Effector CD4-positive, alpha-beta T cell (primary cell): Measurements from ENCODE around the gene TCTN2.

Experiments used
- DNase-seq: peaks from one replicate; pipeline ENCODE4 v3.0.0-alpha.2; 2020
- total RNA-seq: gene quantifications from one replicate; lab custom pipeline; 2026; lab: John Stamatoyannopoulos, UW

The TCTN2 gene
- total RNA-seq = 8.3 reads per million, percentile 28 among the genes with 10 or more reads in this experiment

DNA sequence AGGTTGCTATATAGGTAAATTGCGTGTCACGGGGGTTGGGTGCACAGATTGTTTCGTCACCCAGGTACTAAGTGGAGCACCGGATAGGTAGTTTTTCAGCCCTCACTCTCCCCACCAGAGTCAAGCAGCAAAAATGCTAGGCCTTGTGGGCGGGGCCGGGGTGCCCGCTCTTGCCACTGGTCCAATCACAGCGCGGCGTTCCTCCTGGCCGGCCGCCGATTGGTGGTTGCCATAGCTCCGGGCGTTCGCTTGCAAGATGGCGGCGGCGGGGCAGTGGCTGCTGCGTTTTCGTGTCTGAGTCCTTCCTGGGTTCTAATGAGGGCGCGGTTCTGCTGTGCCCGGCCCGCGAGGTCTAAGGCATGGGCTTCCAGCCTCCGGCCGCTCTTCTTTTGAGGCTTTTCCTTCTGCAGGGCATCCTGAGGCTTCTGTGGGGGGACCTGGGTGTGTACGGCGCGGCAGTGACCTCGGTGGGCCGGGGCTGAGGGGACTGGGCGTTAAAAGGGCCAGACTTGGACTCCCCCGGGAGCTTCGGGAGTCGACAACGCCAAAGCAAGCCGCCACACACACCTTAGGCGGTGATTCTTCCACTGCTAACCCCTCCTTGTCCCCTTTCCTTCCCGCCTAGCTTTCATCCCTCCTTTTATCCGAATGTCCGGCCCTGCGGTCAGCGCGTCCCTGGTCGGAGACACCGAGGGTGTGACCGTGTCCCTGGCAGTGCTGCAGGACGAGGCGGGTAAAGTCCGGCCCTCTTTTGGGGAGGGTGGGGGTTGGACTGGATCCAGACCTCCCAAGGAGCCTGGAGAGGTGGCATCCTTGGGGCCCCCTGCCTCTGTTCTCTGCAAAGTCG lies at the start of gene TCTN2:
Gene TCTN2 (plus strand): TSS at position 232 of the 847 bp plus-strand sequence. CDS start 128 bp downstream, at position 360.
- peak; percentile 91 for DNase-seq

DNA sequence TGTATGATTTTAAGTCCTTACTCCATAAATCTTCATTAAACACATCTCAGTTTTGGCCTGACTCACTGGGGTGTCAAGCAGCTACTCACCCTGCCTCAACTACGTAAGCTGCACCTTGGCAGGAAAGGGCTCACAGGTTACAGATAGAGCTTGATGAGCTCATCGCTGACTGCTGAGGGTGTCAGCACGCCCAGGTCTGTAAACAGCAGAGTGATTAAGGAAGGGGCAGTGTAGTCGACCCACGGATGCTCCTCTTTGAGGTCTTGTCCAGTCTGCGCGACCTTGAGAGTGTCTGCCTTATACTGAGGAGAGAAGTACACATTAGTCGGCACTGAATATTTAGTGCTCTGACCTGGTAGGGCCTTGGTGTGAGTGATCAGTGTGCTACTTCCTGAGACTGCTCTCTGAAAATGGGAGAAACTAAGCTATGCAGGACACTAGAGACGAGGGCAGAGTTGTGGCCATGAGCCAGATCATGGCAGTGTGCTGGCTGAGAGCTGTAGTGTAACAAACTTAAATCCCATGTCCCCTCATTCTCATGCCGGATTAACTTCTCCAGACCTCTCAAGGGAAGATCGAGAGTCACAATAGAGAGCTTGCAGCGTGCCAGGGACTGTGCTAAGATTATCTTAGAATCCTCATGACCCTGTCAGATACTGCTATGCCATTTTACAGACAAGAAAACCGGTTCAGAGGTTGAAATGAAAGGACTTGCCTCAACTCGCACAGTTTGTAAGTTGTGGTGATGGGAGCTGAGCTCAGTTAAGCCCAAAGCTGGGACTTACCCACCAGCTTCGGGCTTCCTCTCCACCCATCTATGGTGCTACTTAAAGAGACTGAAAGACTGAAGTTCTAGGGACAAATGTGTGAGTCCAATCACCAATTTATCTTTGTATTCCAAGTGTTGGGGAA lies 49.0 kb upstream of the TCTN2 start:
- DNase-seq = no peak

DNA sequence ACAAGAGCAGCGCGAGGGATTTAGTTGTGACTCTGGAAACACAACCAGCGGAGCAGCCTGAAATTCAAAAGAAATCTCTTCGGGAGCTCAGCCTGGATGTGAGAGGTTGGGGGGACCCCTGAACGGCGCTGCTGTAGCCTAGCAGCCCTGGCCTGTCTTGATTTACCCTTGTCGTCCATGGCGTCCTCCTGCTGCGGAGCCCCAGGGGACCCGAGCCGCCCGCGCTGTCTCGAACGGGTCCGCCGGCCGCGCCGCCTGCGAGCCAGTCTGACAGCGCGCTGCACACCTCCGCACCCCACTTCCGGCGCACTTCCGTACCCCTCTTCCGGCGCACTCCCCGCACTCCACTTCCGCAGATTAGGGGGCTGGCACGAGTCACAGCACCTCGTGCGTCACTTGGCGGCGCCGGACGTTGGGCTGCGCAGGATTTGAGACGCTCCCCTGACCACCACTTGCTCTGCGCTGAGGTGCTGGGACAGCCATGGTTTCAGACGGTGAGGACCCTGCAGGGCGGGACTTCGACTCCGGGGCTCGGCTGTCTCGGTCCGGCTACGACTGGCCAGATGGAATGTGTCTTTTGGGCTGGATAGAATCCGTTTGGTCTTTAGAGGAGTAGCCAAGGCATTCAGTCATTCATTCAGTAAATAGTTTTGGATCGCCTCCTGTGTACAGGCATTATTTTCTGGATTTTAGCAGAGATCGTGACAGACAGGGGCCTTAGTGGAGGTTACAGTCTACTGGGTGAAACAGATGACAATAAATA lies 37.4 kb upstream of the TCTN2 start, which contains the start of the genes EIF2B1 and GTF2H3:
Gene EIF2B1 (minus strand): TSS at position 308 of the 763 bp plus-strand sequence. CDS start 129 bp downstream, at position 179.
Gene GTF2H3 (plus strand): TSS at position 451 of the 763 bp plus-strand sequence. CDS start 31 bp downstream, at position 482.
- DNase-seq = peak; percentile 95

DNA sequence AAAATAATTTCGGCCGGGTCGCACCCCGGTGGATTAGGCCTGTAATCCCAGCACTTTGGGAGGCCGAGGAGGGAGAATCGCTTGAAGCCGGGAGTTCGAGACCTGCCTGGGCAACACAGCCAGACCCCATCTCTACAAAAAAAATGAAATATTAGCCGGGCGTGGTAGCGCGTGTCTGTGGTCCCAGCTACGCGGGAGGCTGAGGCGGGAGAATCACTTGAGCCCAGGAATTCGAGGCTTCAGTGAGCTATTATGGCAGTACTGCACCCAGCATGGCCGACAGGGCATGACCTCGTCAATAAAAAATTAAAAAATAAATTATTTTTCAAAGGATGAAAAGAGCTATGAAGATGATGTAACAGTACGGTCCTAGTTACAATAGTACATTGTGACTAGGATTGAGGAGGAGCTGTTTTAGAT lies 36.8 kb upstream of the TCTN2 start:
- no peak for DNase-seq

DNA sequence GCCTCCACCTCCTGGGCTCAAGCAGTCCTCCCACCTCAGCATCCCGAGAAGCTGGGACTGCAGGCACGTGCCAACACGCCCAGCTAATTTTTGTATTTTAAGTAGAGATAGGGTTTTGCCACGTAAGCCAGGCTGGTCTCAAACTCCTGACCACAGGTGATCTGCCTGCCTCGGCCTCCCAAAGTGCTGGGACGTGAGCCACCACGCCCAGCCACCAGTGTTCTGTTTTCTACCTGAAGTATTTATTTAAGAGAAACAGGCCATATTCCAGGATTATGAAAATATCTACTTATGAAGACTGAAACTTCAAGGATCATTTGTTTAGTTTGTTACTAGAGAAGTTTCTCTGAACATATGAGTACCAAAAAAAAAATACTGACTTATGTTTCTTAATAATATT lies 27.0 kb upstream of the TCTN2 start:
- no peak for DNase-seq

DNA sequence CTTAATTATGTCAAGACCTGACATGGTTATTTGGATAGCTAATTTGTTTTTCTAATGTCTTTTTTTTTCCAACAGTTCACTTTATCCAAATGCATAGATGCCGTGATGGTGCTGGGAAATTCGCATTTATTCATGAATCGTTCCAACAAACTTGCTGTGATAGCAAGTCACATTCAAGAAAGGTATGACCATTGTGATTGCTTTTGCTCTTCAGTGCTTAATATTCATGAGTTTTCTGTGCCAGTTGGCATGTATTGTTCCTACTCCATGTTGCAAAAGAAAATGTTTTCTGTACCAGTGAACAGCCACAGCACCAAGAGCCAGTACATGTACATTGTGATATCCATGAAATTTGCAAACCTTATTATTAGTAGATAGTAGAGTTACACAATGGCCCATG lies 25.5 kb upstream of the TCTN2 start:
- DNase-seq = no peak

DNA sequence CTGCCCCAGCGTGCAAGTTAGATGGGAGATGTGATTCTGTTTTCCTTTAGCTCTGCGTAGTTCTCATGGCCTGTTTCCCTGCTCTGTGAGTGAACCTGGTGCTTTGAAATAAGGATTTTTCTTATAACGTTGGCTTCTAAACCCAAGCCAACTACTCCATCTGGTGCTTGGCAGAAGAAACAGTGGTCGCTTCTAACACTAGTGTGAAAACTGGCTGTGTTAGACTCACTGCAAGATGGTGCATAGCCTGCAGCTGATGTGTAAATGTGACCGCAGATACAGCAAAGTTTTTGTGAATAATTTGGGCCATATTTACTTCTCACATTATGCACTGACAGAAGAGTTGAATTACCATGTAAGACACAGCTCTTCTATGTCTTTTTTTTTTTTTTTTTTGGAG lies 25.0 kb upstream of the TCTN2 start:
- no peak for DNase-seq

DNA sequence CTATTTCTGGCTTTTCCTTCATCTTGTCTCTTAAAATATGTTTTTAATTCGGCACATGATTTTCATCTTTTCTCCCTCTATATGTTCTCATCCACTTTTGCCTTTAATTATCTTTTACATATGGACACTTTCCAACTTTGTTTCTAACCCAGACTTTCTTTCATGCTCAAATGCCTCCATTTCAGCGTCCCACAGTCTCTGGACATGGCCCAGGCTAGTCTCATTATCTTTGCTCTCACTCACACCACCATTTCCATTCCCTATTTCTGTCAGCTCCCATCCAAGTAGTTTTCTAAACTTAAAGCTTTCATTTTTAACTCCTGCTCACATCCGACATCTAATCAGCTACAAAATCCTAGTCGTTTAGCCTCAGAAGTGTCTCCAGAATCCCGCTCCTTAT lies 22.5 kb upstream of the TCTN2 start:
- no peak for DNase-seq

DNA sequence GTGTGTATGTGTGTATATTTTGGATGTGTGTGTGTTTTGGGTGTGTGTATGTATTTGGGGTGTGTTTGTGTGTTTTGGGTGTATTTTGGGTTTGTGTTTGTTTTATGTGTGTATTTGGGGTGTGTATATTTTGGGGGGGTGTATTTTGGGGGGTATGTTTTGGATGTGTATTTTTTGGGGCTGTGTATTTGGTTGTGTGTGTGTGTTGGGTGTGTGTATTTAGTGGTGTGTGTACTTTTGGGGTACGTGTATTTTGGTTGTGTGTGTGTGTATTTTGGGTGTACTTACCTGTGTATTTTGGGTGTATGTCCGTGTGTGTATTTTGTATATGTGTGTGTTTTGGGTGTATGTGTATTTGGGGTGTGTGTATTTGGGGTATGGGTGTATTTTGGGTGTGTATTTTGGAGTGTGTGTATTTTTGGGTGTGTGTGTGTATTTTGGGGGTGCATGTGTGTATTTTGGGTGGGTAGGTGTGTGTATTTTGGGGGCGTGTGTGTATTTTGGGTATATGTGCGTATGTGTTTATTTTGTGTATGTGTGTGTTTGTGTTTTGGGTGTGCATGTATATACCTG lies 16.7 kb upstream of the TCTN2 start:
- DNase-seq = no peak

DNA sequence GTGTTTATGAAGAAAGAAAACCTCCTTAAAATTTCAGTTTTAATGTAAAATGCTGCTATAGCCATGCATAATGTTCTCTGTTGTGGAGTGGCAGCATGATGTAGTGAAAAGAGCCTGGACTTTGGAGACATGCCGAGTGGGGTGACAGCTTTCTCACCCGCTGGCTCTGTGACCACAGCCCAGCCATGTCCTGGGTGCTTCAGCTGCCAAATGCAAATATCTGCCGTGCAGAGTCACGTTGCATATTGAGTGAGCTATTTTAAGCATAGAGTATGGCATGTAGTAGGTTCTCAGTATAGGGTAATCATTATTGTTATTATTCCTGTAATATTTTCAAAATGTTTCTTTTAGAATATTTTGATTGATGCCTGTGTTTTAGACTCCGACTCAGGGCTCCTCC lies 15.5 kb upstream of the TCTN2 start:
- no peak for DNase-seq

DNA sequence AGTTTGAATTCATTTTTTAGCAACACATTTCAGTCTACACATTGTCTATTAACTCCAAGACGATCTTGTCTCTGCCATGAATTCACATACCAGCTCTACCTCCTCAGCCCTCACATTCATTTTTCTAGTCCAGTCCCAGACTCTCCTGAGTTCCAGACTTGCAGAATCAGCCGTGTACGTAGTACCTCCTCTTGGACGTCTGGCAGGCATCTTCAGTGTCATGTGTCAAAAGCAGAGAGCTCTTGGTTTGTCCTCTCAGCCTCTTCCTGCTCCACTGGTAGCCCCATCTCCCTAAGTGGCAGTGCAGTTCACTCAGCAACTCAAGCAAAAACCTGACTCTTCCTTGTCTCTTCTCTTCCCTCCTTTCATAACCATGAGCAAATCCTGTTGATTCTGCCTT lies 14.5 kb upstream of the TCTN2 start:
- no peak for DNase-seq

DNA sequence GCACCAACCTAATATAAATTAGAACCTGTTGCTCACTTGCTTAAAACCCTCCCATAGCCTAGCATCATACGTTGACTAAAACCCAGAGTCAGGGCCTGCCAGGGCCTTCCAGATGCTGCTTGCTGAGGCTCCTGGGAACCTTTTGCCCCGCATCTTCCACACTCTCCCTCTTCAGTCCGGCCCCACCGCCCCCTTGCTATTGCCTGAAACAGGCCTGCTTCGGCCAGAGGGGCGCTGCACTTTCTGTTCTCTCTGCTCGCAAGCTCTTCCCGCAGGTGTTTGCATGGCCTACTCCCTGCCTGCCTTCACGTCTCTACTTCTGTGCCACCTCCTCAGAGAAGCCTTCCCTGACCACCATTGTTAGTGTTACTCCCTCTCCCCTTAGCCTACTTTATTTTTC lies 13.7 kb upstream of the TCTN2 start:
- no peak for DNase-seq

DNA sequence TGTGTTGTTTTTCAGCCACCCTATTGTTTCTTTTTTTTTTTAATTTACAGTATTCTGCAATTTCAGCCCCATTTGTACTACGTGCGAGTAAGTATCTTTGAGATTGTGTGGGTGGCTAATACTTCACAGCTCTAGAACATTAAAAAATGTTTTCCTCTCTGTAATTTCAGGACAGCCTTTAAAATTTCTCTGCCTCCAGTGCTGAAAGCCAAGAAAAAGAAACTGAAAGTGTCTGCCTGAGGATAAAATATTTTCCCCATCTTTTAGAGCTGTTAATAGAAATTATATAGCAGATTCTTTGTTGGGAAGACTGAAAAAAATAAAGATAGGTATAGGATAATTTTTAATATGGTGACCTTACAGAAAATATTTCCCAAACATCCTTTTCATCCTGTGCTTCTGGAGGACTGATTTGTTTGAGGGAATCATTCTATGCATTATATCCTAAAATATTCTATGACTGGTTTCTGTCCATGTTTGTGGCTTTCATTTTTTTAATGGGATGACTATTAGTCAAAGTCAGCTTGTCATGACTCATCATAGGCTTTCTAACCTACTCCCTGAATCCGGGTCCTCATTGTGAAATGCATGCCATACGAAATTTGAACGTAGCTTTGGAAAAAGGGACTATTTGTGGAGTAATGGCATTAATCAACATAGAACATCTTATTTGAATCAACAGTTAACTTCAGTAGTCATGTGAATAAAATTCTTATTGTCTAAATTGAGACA lies 10.8 kb upstream of the TCTN2 start:
- DNase-seq = no peak

DNA sequence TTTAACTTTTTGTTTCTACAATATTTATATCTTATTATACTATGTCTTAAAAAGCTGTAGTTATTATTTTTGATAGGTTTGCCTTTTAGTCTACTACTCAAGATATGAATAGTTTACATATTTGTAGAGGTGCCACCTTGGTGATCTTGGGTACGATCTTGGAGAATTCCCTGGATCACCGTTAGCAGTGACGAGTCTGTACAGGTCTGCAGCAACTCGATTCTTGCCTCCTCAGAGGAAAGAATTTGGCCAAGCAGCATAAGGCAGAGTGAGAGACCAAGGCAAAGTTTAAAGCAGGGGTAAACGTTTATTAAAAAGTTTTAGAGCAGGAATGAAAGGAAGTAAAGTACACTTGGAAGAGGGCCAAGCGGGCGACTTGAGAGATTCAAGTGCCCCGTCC lies 3.1 kb upstream of the TCTN2 start:
- DNase-seq = no peak

DNA sequence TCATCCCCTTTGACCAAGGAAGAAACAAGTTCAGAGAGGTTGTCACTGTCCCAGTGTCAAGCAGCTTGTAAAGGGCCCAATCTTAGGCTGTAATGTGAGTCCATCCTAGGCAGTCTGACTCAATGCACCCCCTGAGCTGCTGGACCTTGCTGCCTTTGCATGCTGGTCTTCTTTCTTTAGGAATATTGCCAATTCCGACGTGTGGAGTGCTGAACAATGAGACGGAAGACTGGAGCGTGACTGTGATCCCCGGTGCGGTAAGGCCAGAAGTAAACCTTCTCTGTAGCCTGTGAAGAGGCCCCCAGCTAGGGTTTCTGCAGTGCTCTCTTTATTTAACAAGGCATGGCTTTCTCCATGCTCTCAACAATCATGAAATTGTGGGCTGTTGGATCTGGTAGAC lies 963 bp downstream of the TCTN2 start:
- no peak for DNase-seq

DNA sequence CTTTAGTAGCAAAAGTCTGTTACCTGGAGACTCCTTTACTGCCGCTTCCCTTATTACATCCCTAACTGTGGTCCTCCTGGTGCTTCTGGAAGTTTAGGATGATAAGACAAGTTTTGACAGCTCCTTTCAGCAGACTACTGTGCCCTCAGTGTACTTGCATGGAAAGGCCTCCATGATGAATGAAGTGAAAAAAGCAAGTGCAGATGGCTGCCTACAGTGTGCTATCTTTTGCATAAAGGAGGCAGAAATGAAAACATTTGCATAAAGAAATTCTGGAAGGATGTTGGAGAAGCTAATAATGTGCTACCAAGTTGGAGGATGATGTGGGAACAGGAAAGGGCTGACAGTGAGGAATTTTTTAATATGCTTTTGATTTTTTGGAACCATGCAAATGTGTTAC lies 4.5 kb downstream of the TCTN2 start:
- no peak for DNase-seq

DNA sequence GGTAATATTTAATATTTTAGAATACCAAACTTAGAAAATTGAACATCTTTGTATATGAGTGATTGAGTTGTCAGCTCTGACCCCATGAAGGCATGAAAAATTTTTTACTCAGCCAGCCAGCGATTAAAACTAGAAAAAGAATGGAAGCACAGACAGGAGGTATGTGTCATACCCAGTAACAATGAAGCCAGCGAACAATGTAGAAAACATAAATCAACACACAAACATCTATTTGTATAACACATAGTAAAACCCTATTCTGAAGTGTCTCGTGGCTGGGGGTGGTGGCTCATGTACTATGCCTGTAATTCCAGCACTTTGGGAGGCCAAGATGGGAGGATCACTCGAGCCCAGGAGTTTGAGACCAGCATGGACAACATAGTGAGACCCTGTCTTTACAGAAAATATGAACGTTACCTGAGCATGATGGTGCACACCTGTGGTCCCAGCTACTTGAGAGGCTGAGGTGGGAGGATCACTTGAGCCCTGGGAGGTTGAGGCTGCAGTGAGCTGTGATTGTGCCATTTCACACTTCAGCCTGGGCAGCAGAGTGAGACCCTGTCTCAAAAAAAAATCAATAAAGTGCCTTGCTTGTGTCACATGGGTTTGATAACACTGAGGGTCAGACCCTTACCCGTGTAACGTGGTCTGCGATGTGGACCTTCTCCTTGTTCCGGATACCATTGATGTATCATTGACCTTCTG lies 5.9 kb downstream of the TCTN2 start:
- no peak for DNase-seq

DNA sequence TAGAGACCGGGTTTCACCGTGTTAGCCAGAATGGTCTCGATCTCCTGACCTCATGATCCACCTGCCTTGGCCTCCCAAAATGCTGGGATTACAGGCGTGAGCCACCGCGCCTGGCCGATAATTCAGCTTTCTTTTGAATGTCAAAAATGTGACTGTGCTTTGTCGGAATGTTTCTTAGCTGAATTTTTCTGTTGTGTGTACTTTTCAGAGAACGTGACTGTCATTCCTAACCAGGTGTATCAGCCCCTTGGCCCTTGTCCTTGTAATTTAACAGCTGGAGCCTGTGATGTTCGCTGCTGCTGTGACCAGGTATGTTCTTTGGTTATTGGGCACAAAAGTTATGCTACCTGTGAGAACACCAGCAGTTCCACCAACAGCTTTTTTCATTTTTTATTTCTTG lies 8.1 kb downstream of the TCTN2 start:
- no peak for DNase-seq

DNA sequence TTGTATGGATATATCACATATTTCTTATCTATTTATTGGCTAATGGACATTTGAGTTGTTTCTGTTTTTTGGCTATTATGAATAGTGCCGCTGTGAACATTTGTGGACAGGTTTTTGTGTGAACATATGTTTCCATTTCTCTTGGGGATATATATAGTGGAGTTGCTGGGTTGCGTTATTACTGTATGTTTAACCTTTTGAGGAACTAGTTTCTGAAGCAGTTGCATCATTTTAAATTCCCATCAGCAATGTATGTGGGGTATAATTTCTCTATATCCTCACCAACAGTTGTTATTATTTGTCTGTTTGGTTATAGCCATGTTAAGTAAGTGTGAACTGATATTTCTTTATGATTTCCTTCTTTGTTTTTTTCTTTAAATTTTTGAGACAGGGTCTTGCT lies 10.7 kb downstream of the TCTN2 start:
- DNase-seq = no peak

DNA sequence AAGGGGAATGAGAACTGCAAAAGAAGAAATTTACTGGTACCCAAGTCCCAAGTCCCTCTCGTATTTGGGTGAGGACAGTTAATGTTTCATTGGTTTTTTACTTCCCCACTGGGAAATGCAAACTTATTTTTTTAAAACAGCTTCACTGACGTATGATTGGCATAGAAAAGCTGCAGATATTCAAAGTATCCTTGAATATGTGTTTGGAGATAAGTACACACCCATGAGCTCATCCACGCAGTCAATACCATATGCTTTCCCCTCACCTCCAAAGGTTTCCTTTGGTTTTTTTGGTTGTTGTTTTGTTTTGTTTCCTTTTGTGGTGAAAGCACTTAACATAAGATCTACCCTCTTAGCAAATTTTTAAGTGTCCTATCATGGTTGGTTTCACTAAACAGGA lies 13.1 kb downstream of the TCTN2 start:
- DNase-seq = no peak

DNA sequence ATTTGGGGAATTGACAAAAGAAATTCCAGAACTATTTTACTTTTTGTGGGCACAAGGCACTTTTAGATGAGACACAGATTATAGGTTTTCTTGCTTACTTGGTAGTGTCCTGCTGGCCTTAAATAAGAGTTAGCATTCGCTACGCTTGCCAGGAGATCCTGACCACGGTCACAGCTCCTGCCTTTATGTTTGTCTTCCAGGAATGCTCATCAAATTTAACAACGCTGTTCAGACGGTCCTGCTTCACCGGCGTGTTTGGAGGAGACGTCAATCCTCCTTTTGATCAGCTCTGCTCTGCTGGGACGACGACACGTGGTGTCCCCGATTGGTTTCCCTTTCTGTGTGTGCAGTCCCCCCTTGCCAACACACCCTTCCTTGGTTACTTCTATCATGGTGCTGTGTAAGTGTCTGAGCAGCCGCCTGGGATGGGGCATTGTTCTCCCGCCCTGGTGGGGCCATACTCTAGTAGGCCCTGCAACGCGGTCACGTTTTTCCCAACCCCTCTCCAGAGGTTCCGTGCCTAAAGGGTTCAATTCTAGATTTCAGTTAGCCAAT lies 15.8 kb downstream of the TCTN2 start:
- DNase-seq = no peak
